ENCODE results near the gene MPST. TPM values are rescaled to one million over a fixed set of nuclear protein-coding genes. Genes with fewer than 3 reads are reported as not detected.

The MPST gene
- total and polyA plus RNA-seq, 2 donors from 2014 or later, result 44.4 to 167 TPM

- FAIRE-seq, result no peak
- Histone ChIP-seq H3K36me3 (ENCODE audit: control insufficient read depth in 2 of 3, insufficient read depth in 3 of 3, low read length in 3 of 3) (no peaks in the 10 kb centered on the region), H3K9me3 (ENCODE audit: control insufficient read depth in 2 of 3, insufficient read depth in 1 of 3, low read length in 3 of 3) (peaks cover 0 to 8% (median 6%) of the 10 kb centered on the region in 3 donors), H3K4me1 (ENCODE audit: control insufficient read depth in 2 of 3, insufficient read depth in 2 of 3, low read depth in 1 of 3, low read length in 3 of 3) (no peaks in the 10 kb centered on the region), H3K4me3 (ENCODE audit: low read length in 3 of 3) (no peak overlapping the region), H3K9ac (ENCODE audit: low read length in 3 of 3) (no peak overlapping the region), H3K27ac (ENCODE audit: low read depth in 2 of 2, low read length in 2 of 2) (no peak overlapping the region), H3K27me3 (ENCODE audit: control insufficient read depth, insufficient read depth, low read length) (no peaks in the 10 kb centered on the region)
- DNase-seq, result no peak
- TF ChIP-seq CTCF (IDR thresholded peaks at IDR 0.05; ENCODE audit: borderline replicate concordance, extremely low read depth, insufficient read depth), result no peak
- intact Hi-C loops (cut with DNase I), result no loop called here
Observed at GRCh38 chr22:36990457-36990856, 29.1 kb upstream of the MPST start.

GRCh38 chr22:36991206-36991605 is 28.3 kb upstream of the MPST start:
- intact Hi-C loops (cut with DNase I), result no loop called here
- H3K27me3 ChIP-seq (ENCODE audit: control insufficient read depth, insufficient read depth, low read length), result no peaks in the 10 kb centered on the region
- no peak overlapping the region for H3K27ac ChIP-seq (ENCODE audit: low read depth in 2 of 2, low read length in 2 of 2)
- no peak for DNase-seq
- H3K36me3 ChIP-seq (ENCODE audit: control insufficient read depth in 2 of 3, insufficient read depth in 3 of 3, low read length in 3 of 3), result no peaks in the 10 kb centered on the region
- H3K4me1 ChIP-seq (ENCODE audit: control insufficient read depth in 2 of 3, insufficient read depth in 2 of 3, low read depth in 1 of 3, low read length in 3 of 3), result no peaks in the 10 kb centered on the region
- no peak overlapping the region for H3K4me3 ChIP-seq (ENCODE audit: low read length in 3 of 3)
- no peak overlapping the region for H3K9ac ChIP-seq (ENCODE audit: low read length in 3 of 3)
- peaks cover 0 to under 1% (median under 1%) of the 10 kb centered on the region in 3 donors for H3K9me3 ChIP-seq (ENCODE audit: control insufficient read depth in 2 of 3, insufficient read depth in 1 of 3, low read length in 3 of 3)
- FAIRE-seq, result no peak
- TF ChIP-seq CTCF (IDR thresholded peaks at IDR 0.05; ENCODE audit: borderline replicate concordance, extremely low read depth, insufficient read depth), result no peak

- FAIRE-seq (no peak), DNase-seq (peak in 1 of 5 donors; percentile 8)
- H3K9ac ChIP-seq (ENCODE audit: low read length in 3 of 3), result no peak overlapping the region
- no peak overlapping the region for H3K27ac ChIP-seq (ENCODE audit: low read depth in 2 of 2, low read length in 2 of 2)
- intact Hi-C loops (cut with DNase I), result no loop called here
- no peaks in the 10 kb centered on the region for H3K4me1 ChIP-seq (ENCODE audit: control insufficient read depth in 2 of 3, insufficient read depth in 2 of 3, low read depth in 1 of 3, low read length in 3 of 3)
- TF ChIP-seq CTCF (IDR thresholded peaks at IDR 0.05; ENCODE audit: borderline replicate concordance, extremely low read depth, insufficient read depth), result no peak
- H3K36me3 ChIP-seq (ENCODE audit: control insufficient read depth in 2 of 3, insufficient read depth in 3 of 3, low read length in 3 of 3), result no peaks in the 10 kb centered on the region
- no peaks in the 10 kb centered on the region for H3K9me3 ChIP-seq (ENCODE audit: control insufficient read depth in 2 of 3, insufficient read depth in 1 of 3, low read length in 3 of 3)
- H3K27me3 ChIP-seq (ENCODE audit: control insufficient read depth, insufficient read depth, low read length), result no peaks in the 10 kb centered on the region
- no peak overlapping the region for H3K4me3 ChIP-seq (ENCODE audit: low read length in 3 of 3)
Observed at GRCh38 chr22:36997746-36998145, 21.8 kb upstream of the MPST start.

Data from kidney (tissue), 14 donors.